H1 (cell line): Measurements from ENCODE around the gene TMOD4. TPM values are rescaled to one million over a fixed set of nuclear protein-coding genes. Genes with fewer than 3 reads are reported as not detected.

Source experiments
- CTCF ChIA-PET: fragments of 300-600 bp; sonication (Branson Sonifier 250); formaldehyde crosslinking; loops from one replicate; lab custom pipeline; 2021; ENCODE audit not compliant: partially characterized antibody; lab: Charles Lee
- POLR2A ChIA-PET: fragments of 300-600 bp; sonication (Branson Sonifier 250); formaldehyde crosslinking; loops from one replicate; lab custom pipeline; 2021; ENCODE audit warnings: inconsistent platforms; ENCODE audit not compliant: partially characterized antibody; lab: Charles Lee
- DNase-seq, 2 experiments: peaks; one replicate each; pipeline versions ENCODE4 v3.0.0 to v3.0.0-alpha.2; 2010 to 2022; ENCODE audit warnings: low spot score in 2 of 2, low read depth in 1 of 2, mixed read lengths in 1 of 2
- FAIRE-seq: peaks from 2 replicates; lab custom pipeline; 2011; peaks lifted over from hg19 to GRCh38; lab: Jason Lieb, UNC
- H2AFZ ChIP-seq: 2 replicates; pipeline ENCODE4 v1.8.1; 2012; ENCODE audit warnings: low read length, inconsistent platforms
- H2AK5ac ChIP-seq: 2 replicates; pipeline ENCODE4 v1.6.1; 2013; ENCODE audit warnings: low read depth, low read length
- H2BK120ac ChIP-seq: replicated peaks from 2 replicates; pipeline ENCODE3; 2013; ENCODE audit warnings: low read depth, low read length, inconsistent platforms
- H2BK12ac ChIP-seq: 2 replicates; pipeline ENCODE4 v1.6.1; 2013; ENCODE audit warnings: low read depth, low read length
- H2BK15ac ChIP-seq: 2 replicates; pipeline ENCODE4 v1.6.1; 2013; ENCODE audit warnings: low read length
- H2BK20ac ChIP-seq: 2 replicates; pipeline ENCODE4 v1.6.1; 2013; ENCODE audit warnings: low read length
- H2BK5ac ChIP-seq: 2 replicates; pipeline ENCODE4 v1.6.1; 2013; ENCODE audit warnings: low read depth, low read length
- H3K14ac ChIP-seq: 2 replicates; pipeline ENCODE4 v1.6.1; 2013; ENCODE audit warnings: inconsistent platforms; ENCODE audit not compliant: insufficient read length
- H3K18ac ChIP-seq: 2 replicates; pipeline ENCODE4 v1.6.1; 2013; ENCODE audit warnings: low read length; ENCODE audit errors: extremely low read depth
- H3K23ac ChIP-seq: 2 replicates; pipeline ENCODE4 v1.6.1; 2013; ENCODE audit warnings: inconsistent platforms; ENCODE audit not compliant: insufficient read length
- H3K23me2 ChIP-seq: 2 replicates; pipeline ENCODE4 v1.6.1; 2013; ENCODE audit warnings: low read depth, low read length
- H3K27ac ChIP-seq: 2 replicates; pipeline ENCODE4 v1.6.1; 2011; ENCODE audit warnings: low read depth, low read length, inconsistent platforms
- H3K27me3 ChIP-seq, 4 experiments: replicated peaks in 1 of 4; 1 replicate in 1 of 4; 2 replicates in 3 of 4; pipeline versions ENCODE4 v1.6.1 to v1.8.1; 2011 to 2013; ENCODE audit warnings: low read length in 3 of 4, mild to moderate bottlenecking in 3 of 4, inconsistent platforms in 2 of 4, mixed read lengths in 2 of 4, moderate library complexity in 1 of 4; ENCODE audit not compliant: control insufficient read depth in 3 of 4, insufficient read depth in 3 of 4; ENCODE audit errors: extremely low read depth in 1 of 4
- H3K36me3 ChIP-seq, 4 experiments: 2 replicates each; pipeline versions ENCODE4 v1.6.1 to v1.8.1; 2011 to 2013; ENCODE audit warnings: mild to moderate bottlenecking in 4 of 4, low read length in 3 of 4, moderate library complexity in 2 of 4, control low read depth in 1 of 4, inconsistent platforms in 1 of 4; ENCODE audit not compliant: insufficient read depth in 4 of 4, control insufficient read depth in 2 of 4
- H3K4ac ChIP-seq: replicated peaks from 2 replicates; pipeline ENCODE3; 2013; ENCODE audit warnings: low read length, low read depth, mixed read lengths, inconsistent platforms; ENCODE audit not compliant: insufficient read length
- H3K4me1 ChIP-seq, 4 experiments: replicated peaks in 1 of 4; 1 replicate in 1 of 4; 2 replicates in 3 of 4; pipeline versions ENCODE4 v1.6.1 to v1.8.1; 2011 to 2013; ENCODE audit warnings: low read length in 3 of 4, inconsistent platforms in 2 of 4, mixed read lengths in 1 of 4; ENCODE audit not compliant: insufficient read depth in 4 of 4, control insufficient read depth in 3 of 4
- H3K4me2 ChIP-seq, 2 experiments: 2 replicates each; pipeline versions ENCODE4 v1.6.1 to v1.8.1; 2011 to 2013; ENCODE audit warnings: low read depth in 2 of 2, low read length in 2 of 2, control low read depth in 1 of 2, inconsistent platforms in 1 of 2, mild to moderate bottlenecking in 1 of 2; ENCODE audit not compliant: insufficient read depth in 1 of 2
- H3K4me3 ChIP-seq, 4 experiments: fragments of 200-600, 300-600 bp in 1 of 4; sonication (generic), shearing (Covaris generic), sonication (Bioruptor Twin) in 1 of 4; 2 replicates each; pipeline versions ENCODE4 v1.5.1 to v1.8.1; 2011 to 2016; ENCODE audit warnings: low read length in 4 of 4, low read depth in 3 of 4, control low read depth in 2 of 4, inconsistent platforms in 2 of 4, mild to moderate bottlenecking in 2 of 4, mixed read lengths in 1 of 4, moderate library complexity in 1 of 4; ENCODE audit not compliant: insufficient read depth in 2 of 4; ENCODE audit errors: extremely low read depth in 1 of 4
- H3K56ac ChIP-seq: replicated peaks from 2 replicates; pipeline ENCODE3; 2013; ENCODE audit warnings: low read depth, mild to moderate bottlenecking, mixed read lengths, low read length, inconsistent platforms; ENCODE audit not compliant: insufficient read length
- H3K79me1 ChIP-seq: 2 replicates; pipeline ENCODE4 v1.6.1; 2013; ENCODE audit warnings: low read depth, low read length, control low read depth
- H3K79me2 ChIP-seq, 2 experiments: 2 replicates each; pipeline versions ENCODE4 v1.6.1 to v1.8.1; 2012 to 2013; ENCODE audit warnings: low read length in 2 of 2, mild to moderate bottlenecking in 2 of 2, inconsistent platforms in 1 of 2; ENCODE audit not compliant: insufficient read depth in 2 of 2, control insufficient read depth in 1 of 2
- H3K9ac ChIP-seq, 4 experiments: replicated peaks in 1 of 4; 1 replicate in 1 of 4; 2 replicates in 3 of 4; pipeline versions ENCODE4 v1.6.1 to v1.8.1; 2011 to 2013; ENCODE audit warnings: low read depth in 3 of 4, low read length in 3 of 4, control low read depth in 2 of 4, mild to moderate bottlenecking in 2 of 4, moderate library complexity in 2 of 4, inconsistent platforms in 1 of 4; ENCODE audit errors: extremely low read depth in 1 of 4
- H3K9me3 ChIP-seq, 2 experiments: 2 replicates each; pipeline versions ENCODE4 v1.6.1 to v1.8.1; 2012 to 2013; ENCODE audit warnings: mild to moderate bottlenecking in 2 of 2, moderate library complexity in 2 of 2, control low read depth in 1 of 2, inconsistent platforms in 1 of 2, low read depth in 1 of 2, low read length in 1 of 2, mixed read lengths in 1 of 2; ENCODE audit not compliant: insufficient read depth in 2 of 2
- H4K20me1 ChIP-seq, 2 experiments: replicated peaks in 1 of 2; 2 replicates each; pipeline versions ENCODE3 to v1.8.1; 2011 to 2013; ENCODE audit warnings: inconsistent platforms in 2 of 2, low read length in 2 of 2, mild to moderate bottlenecking in 1 of 2; ENCODE audit not compliant: insufficient read depth in 2 of 2, control insufficient read depth in 1 of 2
- H4K5ac ChIP-seq: 2 replicates; pipeline ENCODE4 v1.6.1; 2013; ENCODE audit warnings: low read length, low read depth, mixed read lengths, inconsistent platforms; ENCODE audit not compliant: insufficient read length
- H4K8ac ChIP-seq: 2 replicates; pipeline ENCODE4 v1.8.0; 2013; ENCODE audit warnings: mild to moderate bottlenecking, moderate library complexity, low read length, inconsistent platforms; ENCODE audit not compliant: insufficient read depth; ENCODE audit errors: extremely low read depth
- H4K91ac ChIP-seq: replicated peaks from 2 replicates; pipeline ENCODE3; 2013; ENCODE audit warnings: low read length, mixed read lengths, inconsistent platforms; ENCODE audit not compliant: insufficient read length
- BACH1 ChIP-seq: IDR thresholded peaks from 2 replicates; pipeline ENCODE4 v1.6.1; 2012; ENCODE audit warnings: low read length, improper control_type of control experiment
- CBX8 ChIP-seq: fragments of 300-800, 300-1000 bp; sonication (generic); IDR thresholded peaks from 2 replicates; pipeline ENCODE4 v1.7.1; 2016; ENCODE audit warnings: low read depth, low read length, borderline replicate concordance
- CEBPB ChIP-seq: IDR thresholded peaks from 2 replicates; pipeline ENCODE4 v1.6.1; 2012; ENCODE audit warnings: low read depth, low read length
- CHD2 ChIP-seq: IDR thresholded peaks from 2 replicates; pipeline ENCODE4 v1.6.1; 2012; ENCODE audit warnings: low read length, improper control_type of control experiment
- CREB1 ChIP-seq: IDR thresholded peaks from 2 replicates; pipeline ENCODE4 v1.6.1; 2012; ENCODE audit warnings: inconsistent platforms
- EZH2 ChIP-seq: fragments of 200-600 bp; sonication (generic); IDR thresholded peaks from 2 replicates; pipeline ENCODE4 v1.7.1; 2012; ENCODE audit warnings: low read depth, mild to moderate bottlenecking, moderate library complexity, low read length, inconsistent platforms; ENCODE audit not compliant: severe bottlenecking
- HDAC6 ChIP-seq: IDR thresholded peaks from one replicate; pipeline ENCODE4 v1.7.1; 2012; ENCODE audit warnings: low read depth, mild to moderate bottlenecking, inconsistent platforms, low read length, moderate library complexity
- JUND ChIP-seq: IDR thresholded peaks from 2 replicates; pipeline ENCODE4 v1.6.1; 2011; ENCODE audit warnings: mild to moderate bottlenecking, improper control_type of control experiment, low read length
- RAD21 ChIP-seq, 2 experiments: IDR thresholded peaks in 1 of 2; conservative IDR thresholded peaks in 1 of 2; 2 replicates each; pipeline ENCODE4 v1.6.1; 2011; ENCODE audit warnings: low read depth in 2 of 2, low read length in 2 of 2, improper control_type of control experiment in 1 of 2, inconsistent platforms in 1 of 2, mild to moderate bottlenecking in 1 of 2, moderate library complexity in 1 of 2
- RFX5 ChIP-seq: IDR thresholded peaks from 2 replicates; pipeline ENCODE4 v1.6.1; 2011; ENCODE audit warnings: low read depth, low read length, improper control_type of control experiment, borderline replicate concordance
- SAP30 ChIP-seq: fragments of 300-600 bp; sonication (generic); IDR thresholded peaks from 2 replicates; pipeline ENCODE4 v1.7.1; 2012; ENCODE audit warnings: low read length, moderate library complexity, mild to moderate bottlenecking, inconsistent platforms; ENCODE audit not compliant: insufficient read depth, insufficient replicate concordance
- SIN3A ChIP-seq, 2 experiments: IDR thresholded peaks in 1 of 2; conservative IDR thresholded peaks in 1 of 2; 2 replicates each; pipeline ENCODE4 v1.6.1; 2011 to 2012; ENCODE audit warnings: low read length in 2 of 2, improper control_type of control experiment in 1 of 2, low read depth in 1 of 2, mild to moderate bottlenecking in 1 of 2
- SP2 ChIP-seq: IDR thresholded peaks from 2 replicates; pipeline ENCODE4 v1.6.1; 2012; ENCODE audit warnings: mild to moderate bottlenecking, low read length, inconsistent platforms
- TEAD4 ChIP-seq: IDR thresholded peaks from 2 replicates; pipeline ENCODE4 v1.6.1; 2012; ENCODE audit warnings: low read depth, low read length, inconsistent platforms, mixed read lengths
- WGBS, 2 experiments: shearing (Covaris generic) in 1 of 2; methylation state at CpG; one replicate each; pipeline versions ENCODE4 v1.1.6 to v1.1.7; 2013 to 2015; ENCODE audit warnings: low lambda C conversion rate in 2 of 2, mixed read lengths in 2 of 2, inconsistent platforms in 1 of 2, low coverage in 1 of 2, missing lambda C conversion rate in 1 of 2; ENCODE audit not compliant: insufficient replicate concordance in 2 of 2, insufficient coverage in 1 of 2, insufficient read length in 1 of 2; ENCODE audit errors: extremely low coverage in 1 of 2, missing lambda C conversion rate in 1 of 2; 5-methylcytosine and 5-hydroxymethylcytosine counted together
- polyA plus RNA-seq, 7 experiments: library from polyadenylated mRNA; depleted of rRNA in 3 of 7; stranded (reverse) in 5 of 7; unstranded in 2 of 7; fragments of >200 nt in 5 of 7; fragments of 200-250 nt in 2 of 7; gene quantifications; 1 replicate in 5 of 7; 2 replicates in 1 of 7; 4 replicates in 1 of 7; pipeline versions ENCODE4 v1.2.1 to v1.2.3, GENCODE V29; 2011 to 2013; ENCODE audit warnings: missing spikeins in 2 of 7, mixed read lengths in 2 of 7
- total RNA-seq: library from RNA; stranded (reverse); fragmentation: NEBNext Ultra II Directional; extraction: Animal tissue kit (Norgen Biotek cat#: 25700); gene quantifications from 2 replicates; pipeline ENCODE4 v1.2.1, GENCODE V29; 2021

The TMOD4 gene
- total and polyA plus RNA-seq, 2 of the 8 experiments (the other 6 are each of a cell fraction or from before 2014, with no cell fraction given): 0.42 TPM; not detected in 1

- Histone ChIP-seq H4K8ac (no peak overlapping the region), H3K79me1 (no peaks in the 10 kb centered on the region), H3K36me3 (peaks cover 0 to 10% (median 2%) of the 10 kb centered on the region in 4 experiments; a peak in 4 of 8 replicates), H3K4ac (no peak overlapping the region), H4K20me1 (peaks cover 3 to 4% of the 10 kb centered on the region in 2 experiments), H4K91ac (no peak overlapping the region), H3K4me2 (no peak overlapping the region), H3K4me1 (peaks cover 0 to 10% (median 6%) of the 10 kb centered on the region in 4 experiments; a peak in 5 of 7 replicates), H3K9me3 (no peaks in the 10 kb centered on the region), H2BK5ac (no peak overlapping the region), H3K79me2 (no peaks in the 10 kb centered on the region), H2BK15ac (no peak overlapping the region), H3K23me2 (peaks cover 4% of the 10 kb centered on the region; the same call in 1 of the 2 replicates), H3K4me3 (no peak overlapping the region), H2BK120ac (no peak overlapping the region), H2AFZ (no peak overlapping the region), H2BK12ac (no peak overlapping the region), H3K14ac (no peak overlapping the region), H3K56ac (no peak overlapping the region), H3K27ac (no peak overlapping the region), H3K23ac (no peak overlapping the region), H3K18ac (no peak overlapping the region), H2BK20ac (no peak overlapping the region), H3K27me3 (peaks cover 0 to 14% (median 8%) of the 10 kb centered on the region in 4 experiments; a peak in 5 of 7 replicates), H4K5ac (no peak overlapping the region), H2AK5ac (no peak overlapping the region), H3K9ac (no peak overlapping the region)
- no peak for DNase-seq
- 90% methylated on average over 7 of the region's 7 CpGs; no CpG with 5 or more reads in 1 of the 2 experiments for WGBS, 2 experiments
- CTCF ChIA-PET: interaction anchor here (0.5 to 7.9 kb wide), 3 partner anchors 17 to 605 kb away, joined by 3 to 94 read pairs (median 5); partner anchors contain the start of gene TNFAIP8L2
- no peak for FAIRE-seq
- POLR2A ChIA-PET: no interaction called here
- TF ChIP-seq CHD2 (no peak), RAD21 (IDR thresholded peaks at IDR 0.05 in 1 of 2, conservative IDR thresholded peaks at IDR 0.05 in 1 of 2; ENCODE audit: low read depth in 2 of 2, low read length in 2 of 2) (no peak), SAP30 (no peak), JUND (no peak), HDAC6 (no peak), CEBPB (no peak), CREB1 (no peak), CBX8 (no peak), SP2 (no peak), EZH2 (no peak), SIN3A (conservative IDR thresholded peaks at IDR 0.05 in 1 of 2, IDR thresholded peaks at IDR 0.05 in 1 of 2; ENCODE audit: low read depth in 1 of 2, low read length in 2 of 2) (no peak), RFX5 (no peak), TEAD4 (no peak), BACH1 (no peak)
These were observed 38.0 kb downstream of the TMOD4 start for GRCh38 chr1:151137789-151138188.
